ENCODE measurements around the gene ESYT1. TPM values are rescaled to one million over a fixed set of nuclear protein-coding genes. Genes with fewer than 3 reads are reported as not detected.

The ESYT1 gene
- total RNA-seq, 1 experiment from 2014 or later, result 111 TPM

DNA sequence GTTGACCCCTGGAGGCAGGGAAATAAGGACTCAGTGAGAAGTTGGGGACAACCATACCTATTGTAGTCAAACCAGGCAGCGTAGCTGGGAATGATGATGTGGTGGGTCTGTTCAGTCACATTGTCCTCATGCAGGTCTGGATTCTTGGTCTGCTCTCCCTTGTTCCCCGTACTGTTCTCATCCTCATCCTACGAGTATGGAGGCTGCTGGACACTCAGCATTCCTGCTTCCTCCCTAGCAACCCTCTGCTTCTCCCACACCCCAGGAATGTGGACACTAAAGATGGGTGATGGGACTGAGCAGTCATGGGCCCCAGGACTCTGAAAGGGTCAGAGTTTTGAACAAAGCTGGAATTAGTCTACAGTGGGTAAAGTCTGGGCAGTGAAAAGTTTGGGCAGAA is 50.3 kb downstream of the ESYT1 start:
- Mint-ChIP-seq H3K27ac (ENCODE audit: low read depth, unreplicated experiment) (no peak overlapping the region), H3K4me3 (ENCODE audit: unreplicated experiment) (no peak overlapping the region), H3K27me3 (ENCODE audit: insufficient read depth, unreplicated experiment) (no peaks in the 10 kb centered on the region), H3K36me3 (ENCODE audit: insufficient read depth, unreplicated experiment) (peaks cover 97% of the 10 kb centered on the region), H3K9me3 (ENCODE audit: unreplicated experiment) (no peaks in the 10 kb centered on the region), H3K4me1 (ENCODE audit: insufficient read depth, unreplicated experiment) (no peaks in the 10 kb centered on the region)
- ChIA-PET CTCF (interaction anchor here (0.7 to 1.5 kb wide), 4 partner anchors 11 to 54 kb away, joined by 3 to 9 read pairs (median 5); partner anchors contain the start of gene SMARCC2), POLR2A (interaction anchor here (1.1 to 1.7 kb wide), 5 partner anchors 8 to 50 kb away, joined by 3 to 5 read pairs (median 3); partner anchors contain the start of genes ESYT1 and SMARCC2)
- intact Hi-C loops (cut with micrococcal nuclease), result no loop called here
- DNase-seq (ENCODE audit: unreplicated experiment), result no peak
- TF ChIP-seq, protein P1, sequence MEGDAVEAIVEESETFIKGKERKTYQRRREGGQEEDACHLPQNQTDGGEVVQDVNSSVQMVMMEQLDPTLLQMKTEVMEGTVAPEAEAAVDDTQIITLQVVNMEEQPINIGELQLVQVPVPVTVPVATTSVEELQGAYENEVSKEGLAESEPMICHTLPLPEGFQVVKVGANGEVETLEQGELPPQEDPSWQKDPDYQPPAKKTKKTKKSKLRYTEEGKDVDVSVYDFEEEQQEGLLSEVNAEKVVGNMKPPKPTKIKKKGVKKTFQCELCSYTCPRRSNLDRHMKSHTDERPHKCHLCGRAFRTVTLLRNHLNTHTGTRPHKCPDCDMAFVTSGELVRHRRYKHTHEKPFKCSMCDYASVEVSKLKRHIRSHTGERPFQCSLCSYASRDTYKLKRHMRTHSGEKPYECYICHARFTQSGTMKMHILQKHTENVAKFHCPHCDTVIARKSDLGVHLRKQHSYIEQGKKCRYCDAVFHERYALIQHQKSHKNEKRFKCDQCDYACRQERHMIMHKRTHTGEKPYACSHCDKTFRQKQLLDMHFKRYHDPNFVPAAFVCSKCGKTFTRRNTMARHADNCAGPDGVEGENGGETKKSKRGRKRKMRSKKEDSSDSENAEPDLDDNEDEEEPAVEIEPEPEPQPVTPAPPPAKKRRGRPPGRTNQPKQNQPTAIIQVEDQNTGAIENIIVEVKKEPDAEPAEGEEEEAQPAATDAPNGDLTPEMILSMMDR (IDR thresholded peaks at IDR 0.05; ENCODE audit: unreplicated experiment), result no peak
- BruUV-seq (replicated peaks), result no TSS peak

DNA sequence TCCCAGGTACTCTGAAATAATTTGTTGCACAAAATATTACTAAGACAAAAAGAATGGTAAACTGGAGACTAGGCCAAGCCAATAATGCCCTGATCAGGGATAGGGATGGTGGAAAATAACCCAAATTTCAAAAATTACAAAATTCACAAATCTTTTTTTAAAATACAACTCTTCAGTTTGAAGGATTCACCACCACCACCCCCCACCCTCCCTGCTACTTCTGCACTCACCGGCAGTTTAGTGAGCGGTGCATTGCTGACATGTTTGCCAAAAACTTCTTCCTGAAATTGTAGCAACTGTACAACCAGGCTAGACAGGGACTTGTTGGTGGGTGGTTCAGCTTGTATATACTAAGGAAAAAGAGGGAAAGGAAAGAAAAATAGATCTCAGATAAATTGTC is 58.9 kb downstream of the ESYT1 start:
- BruUV-seq (replicated peaks), result no TSS peak
- H3K9me3 Mint-ChIP-seq (ENCODE audit: unreplicated experiment), result no peaks in the 10 kb centered on the region
- intact Hi-C loops (cut with micrococcal nuclease), result no loop called here
- H3K27ac Mint-ChIP-seq (ENCODE audit: low read depth, unreplicated experiment), result no peak overlapping the region
- H3K27me3 Mint-ChIP-seq (ENCODE audit: insufficient read depth, unreplicated experiment), result no peaks in the 10 kb centered on the region
- H3K36me3 Mint-ChIP-seq (ENCODE audit: insufficient read depth, unreplicated experiment), result peaks cover 60% of the 10 kb centered on the region
- TF ChIP-seq, protein P1 (IDR thresholded peaks at IDR 0.05; ENCODE audit: unreplicated experiment), result no peak
- peaks cover 27% of the 10 kb centered on the region for H3K4me1 Mint-ChIP-seq (ENCODE audit: insufficient read depth, unreplicated experiment)
- DNase-seq (ENCODE audit: unreplicated experiment), result no peak
- no peak overlapping the region for H3K4me3 Mint-ChIP-seq (ENCODE audit: unreplicated experiment)
- ChIA-PET POLR2A (interaction anchor here (1.7 to 7.9 kb wide), 5 partner anchors 10 to 59 kb away, joined by 5 to 108 read pairs (median 85); partner anchors contain the start of genes ESYT1, MYL6 and RNF41), CTCF (interaction anchor here (0.7 to 6.6 kb wide), 6 partner anchors 18 to 68 kb away, joined by 3 to 83 read pairs (median 22); partner anchors contain the start of genes ESYT1 and ZC3H10)

DNA sequence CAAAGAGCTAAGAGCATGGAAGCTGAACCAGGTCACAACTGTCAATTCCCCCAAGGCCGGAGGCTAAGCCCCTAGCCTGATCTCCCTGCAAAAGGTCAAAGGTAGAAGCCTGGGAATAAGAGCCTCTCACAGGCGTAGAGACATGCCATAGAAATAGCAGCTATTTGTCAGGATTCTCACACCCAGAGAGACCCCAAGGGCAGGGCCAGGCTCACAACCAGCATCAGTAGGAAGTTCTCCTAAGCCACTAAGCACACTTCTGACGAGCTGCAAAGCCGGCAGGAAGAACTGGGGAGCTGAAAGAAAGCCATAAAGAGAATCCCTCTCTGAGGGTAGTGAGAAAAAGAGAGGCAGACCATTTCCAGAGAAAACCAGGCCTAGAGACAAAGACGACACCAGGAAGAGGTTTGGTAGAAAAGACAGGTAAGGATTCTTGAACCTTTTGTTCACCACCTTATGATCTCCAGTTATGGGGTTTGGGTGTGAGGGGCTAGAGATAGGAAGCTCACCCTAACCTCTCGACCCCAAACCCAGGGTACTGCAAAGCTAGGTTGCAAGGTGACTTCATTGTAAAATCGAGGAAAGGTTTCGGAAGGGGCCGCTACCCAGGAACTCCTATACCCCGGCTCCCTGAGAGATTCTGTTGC is 60.2 kb downstream of the ESYT1 start:
- BruUV-seq (replicated peaks), result no TSS peak
- TF ChIP-seq, protein P1 (IDR thresholded peaks at IDR 0.05; ENCODE audit: unreplicated experiment), result no peak
- ChIA-PET CTCF (interaction anchor here (0.6 to 6.6 kb wide), 13 partner anchors 10 to 378 kb away, joined by 3 to 83 read pairs (median 7); partner anchors contain the start of gene ZC3H10), POLR2A (interaction anchor here (0.5 to 7.9 kb wide), 21 partner anchors 8 to 214 kb away, joined by 3 to 140 read pairs (median 5); partner anchors contain the start of genes CS, ESYT1, MYL6 and MYL6B)
- H3K27ac Mint-ChIP-seq (ENCODE audit: low read depth, unreplicated experiment), result peak overlapping the region; percentile 85
- no peaks in the 10 kb centered on the region for H3K9me3 Mint-ChIP-seq (ENCODE audit: unreplicated experiment)
- peaks cover 35% of the 10 kb centered on the region for H3K4me1 Mint-ChIP-seq (ENCODE audit: insufficient read depth, unreplicated experiment)
- peak overlapping the region; percentile 85 for H3K4me3 Mint-ChIP-seq (ENCODE audit: unreplicated experiment)
- H3K36me3 Mint-ChIP-seq (ENCODE audit: insufficient read depth, unreplicated experiment), result peaks cover 47% of the 10 kb centered on the region
- H3K27me3 Mint-ChIP-seq (ENCODE audit: insufficient read depth, unreplicated experiment), result no peaks in the 10 kb centered on the region
- intact Hi-C loops (cut with micrococcal nuclease), result no loop called here
- DNase-seq (ENCODE audit: unreplicated experiment), result no peak

DNA sequence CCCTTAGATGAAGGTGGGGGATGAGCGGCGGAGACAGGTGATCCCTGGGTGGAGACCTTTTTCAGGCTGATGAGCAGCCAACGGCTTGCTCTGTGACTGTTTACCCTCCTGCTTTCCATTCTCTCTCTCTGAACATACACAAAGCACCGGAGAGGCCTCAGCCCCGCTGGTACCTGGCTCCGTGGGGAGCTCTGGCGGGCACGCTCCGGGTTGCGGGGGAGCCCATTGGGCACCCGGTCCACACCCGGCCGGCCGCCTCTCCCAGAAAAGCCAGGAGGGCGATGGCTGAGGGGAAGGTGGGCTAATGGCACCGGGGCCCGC is 60.7 kb downstream of the ESYT1 start:
- ChIA-PET CTCF (interaction anchor here (0.5 to 6.6 kb wide), 12 partner anchors 11 to 510 kb away, joined by 3 to 83 read pairs (median 9); partner anchors contain the start of genes ESYT1 and ZC3H10), POLR2A (interaction anchor here (0.7 to 7.9 kb wide), 21 partner anchors 8 to 261 kb away, joined by 3 to 140 read pairs (median 6); partner anchors contain the start of genes CS, ESYT1, MYL6 and MYL6B)
- intact Hi-C loops (cut with micrococcal nuclease), result loop anchor here (1.0 kb wide), 1 partner anchor 62 kb away; no protein-coding TSS in a partner anchor

More for the DNA sequence above, 60.7 kb downstream of the ESYT1 start:
- peaks cover 42% of the 10 kb centered on the region for H3K36me3 Mint-ChIP-seq (ENCODE audit: insufficient read depth, unreplicated experiment)
- H3K4me3 Mint-ChIP-seq (ENCODE audit: unreplicated experiment), result peak overlapping the region; percentile 85
- DNase-seq (ENCODE audit: unreplicated experiment), result no peak
- peak overlapping the region; percentile 85 for H3K27ac Mint-ChIP-seq (ENCODE audit: low read depth, unreplicated experiment)
- H3K9me3 Mint-ChIP-seq (ENCODE audit: unreplicated experiment), result no peaks in the 10 kb centered on the region
- TF ChIP-seq, protein P1 (IDR thresholded peaks at IDR 0.05; ENCODE audit: unreplicated experiment), result no peak
- H3K27me3 Mint-ChIP-seq (ENCODE audit: insufficient read depth, unreplicated experiment), result no peaks in the 10 kb centered on the region
- H3K4me1 Mint-ChIP-seq (ENCODE audit: insufficient read depth, unreplicated experiment), result peaks cover 38% of the 10 kb centered on the region
- BruUV-seq (replicated peaks), result no TSS peak

Data from MCF 10A (cell line).